Measurements from ENCODE around the gene MYRF.

DNA sequence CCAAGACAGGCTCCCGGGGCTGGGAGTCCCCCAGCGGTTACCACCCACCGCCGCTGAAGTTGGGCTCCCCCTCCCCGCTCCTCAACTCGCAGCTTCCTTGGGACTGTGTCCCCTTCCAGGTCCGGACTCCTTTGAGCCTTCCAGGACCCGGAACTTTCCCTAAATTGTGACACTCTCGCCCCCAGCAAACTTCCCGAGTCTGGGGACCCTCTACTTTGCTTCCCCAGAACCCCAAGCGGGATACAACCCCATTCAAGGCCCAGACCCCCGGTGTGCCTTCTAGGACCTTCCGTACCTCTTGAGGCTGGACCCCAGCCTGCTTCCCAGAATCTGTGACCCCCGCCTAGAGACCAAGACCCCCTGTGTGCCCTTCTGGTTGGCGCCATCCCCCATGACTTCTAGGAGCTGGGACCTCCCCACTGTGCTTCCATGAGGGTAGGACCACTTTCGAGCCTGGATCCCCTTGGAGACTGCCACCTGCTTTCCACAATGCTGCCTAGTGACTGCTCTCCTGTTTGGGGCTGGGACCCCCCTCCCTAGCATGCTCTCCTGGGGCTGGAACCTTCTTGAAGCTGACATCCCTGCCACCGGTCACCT is 587 bp downstream of the MYRF start:
- TF ChIP-seq, protein P1, sequence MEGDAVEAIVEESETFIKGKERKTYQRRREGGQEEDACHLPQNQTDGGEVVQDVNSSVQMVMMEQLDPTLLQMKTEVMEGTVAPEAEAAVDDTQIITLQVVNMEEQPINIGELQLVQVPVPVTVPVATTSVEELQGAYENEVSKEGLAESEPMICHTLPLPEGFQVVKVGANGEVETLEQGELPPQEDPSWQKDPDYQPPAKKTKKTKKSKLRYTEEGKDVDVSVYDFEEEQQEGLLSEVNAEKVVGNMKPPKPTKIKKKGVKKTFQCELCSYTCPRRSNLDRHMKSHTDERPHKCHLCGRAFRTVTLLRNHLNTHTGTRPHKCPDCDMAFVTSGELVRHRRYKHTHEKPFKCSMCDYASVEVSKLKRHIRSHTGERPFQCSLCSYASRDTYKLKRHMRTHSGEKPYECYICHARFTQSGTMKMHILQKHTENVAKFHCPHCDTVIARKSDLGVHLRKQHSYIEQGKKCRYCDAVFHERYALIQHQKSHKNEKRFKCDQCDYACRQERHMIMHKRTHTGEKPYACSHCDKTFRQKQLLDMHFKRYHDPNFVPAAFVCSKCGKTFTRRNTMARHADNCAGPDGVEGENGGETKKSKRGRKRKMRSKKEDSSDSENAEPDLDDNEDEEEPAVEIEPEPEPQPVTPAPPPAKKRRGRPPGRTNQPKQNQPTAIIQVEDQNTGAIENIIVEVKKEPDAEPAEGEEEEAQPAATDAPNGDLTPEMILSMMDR (IDR thresholded peaks at IDR 0.05; ENCODE audit: insufficient read depth, low read depth, low read length) = no peak
- no peak for TF ChIP-seq EZH2 (IDR thresholded peaks at IDR 0.05; ENCODE audit: insufficient read depth, low read length)
